HG03571 (cell line): Measurements from ENCODE around the gene SPINT1.
A peak's percentile ranks its signal among the peaks of the same experiment; 100 is the strongest.
"Not testable (repeated sequence)": the region's sequence is repeated elsewhere in the genome, so short reads cannot be mapped to it uniquely, and the experiment has no call there.

Experiments used
- ATAC-seq: cut with Tn5 transposase; IDR thresholded peaks from one replicate; pipeline ENCODE4 v1.9.1; 2021; ENCODE audit not compliant: unreplicated experiment

The SPINT1 gene

GRCh38 chr15:40858706-40859105 lies 14.9 kb downstream of the SPINT1 start:
- no peak for ATAC-seq

- ATAC-seq = no peak
These were observed 15.5 kb downstream of the SPINT1 start for GRCh38 chr15:40859206-40859851.

- not testable (repeated sequence) for ATAC-seq
These were observed 17.3 kb downstream of the SPINT1 start for GRCh38 chr15:40861147-40861546.

DNA sequence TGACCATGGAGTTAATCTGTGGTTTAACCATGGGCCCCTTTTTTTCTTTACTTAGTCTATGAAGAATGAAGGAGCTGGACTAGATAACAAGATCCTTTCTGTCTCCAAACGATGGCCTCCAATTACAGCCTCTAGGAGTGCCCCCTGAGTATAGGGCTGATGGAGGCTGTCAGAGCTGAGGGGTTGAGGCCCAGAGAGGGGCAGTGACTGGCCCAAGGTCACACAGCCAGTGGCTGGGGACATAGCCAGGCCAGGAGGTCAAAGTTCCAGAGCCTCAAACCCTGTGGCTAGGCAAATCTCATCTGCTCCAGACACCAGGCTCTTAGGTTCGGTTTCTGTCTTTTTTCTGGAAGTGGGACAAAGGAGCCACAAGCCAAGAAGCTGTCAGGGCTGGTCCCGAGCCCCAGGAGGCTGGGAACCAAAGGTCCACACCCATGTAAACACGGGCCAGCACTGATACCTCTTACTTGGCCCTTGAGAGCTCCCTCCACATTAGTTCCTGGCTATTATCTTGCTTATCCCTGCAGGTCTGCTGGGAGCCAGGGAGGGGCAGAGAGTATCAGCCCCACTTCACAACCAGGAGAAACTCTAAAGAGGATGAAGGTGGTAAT lies 19.9 kb downstream of the SPINT1 start:
- no peak for ATAC-seq

GRCh38 chr15:40867199-40867598 lies 23.4 kb downstream of the SPINT1 start:
- ATAC-seq = no peak

DNA sequence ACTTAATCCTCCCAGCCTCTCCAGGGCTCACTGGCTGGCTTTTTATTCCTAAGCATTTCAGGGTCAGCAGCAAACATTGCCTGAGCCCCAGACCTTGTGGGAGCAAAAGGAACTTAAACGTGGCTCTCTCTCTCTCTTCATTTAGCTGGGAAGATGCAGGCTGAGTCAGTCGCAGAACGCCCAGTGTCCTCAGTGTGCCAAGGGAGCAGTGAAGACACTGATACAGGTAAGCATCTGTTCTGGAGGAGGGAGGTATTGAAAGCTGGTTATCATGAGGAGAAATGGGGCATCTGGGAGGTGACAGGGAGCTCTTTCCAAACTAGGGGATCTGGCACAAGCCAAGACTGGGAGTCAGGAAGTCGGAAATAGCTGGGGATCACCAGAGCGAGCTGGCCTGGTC lies 25.8 kb downstream of the SPINT1 start:
- ATAC-seq = no peak

DNA sequence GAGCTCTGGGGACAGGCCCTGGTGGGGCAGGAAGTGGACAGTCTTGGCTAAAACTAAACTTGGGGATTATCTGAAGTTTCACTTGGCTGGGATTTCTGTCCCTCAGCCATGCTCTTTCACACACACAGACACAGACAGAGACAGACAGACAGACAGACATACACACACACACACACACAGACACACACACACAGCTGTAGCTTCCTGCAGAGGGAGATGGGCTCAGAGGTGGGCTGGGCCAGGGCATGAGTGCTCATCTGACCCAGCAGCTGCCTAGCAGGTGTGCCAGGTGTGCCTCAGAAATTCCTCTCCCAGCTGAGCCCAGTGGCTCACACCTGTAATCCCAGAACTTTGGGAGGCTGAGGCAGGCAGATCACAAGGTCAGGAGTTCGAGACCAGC lies 26.9 kb downstream of the SPINT1 start:
- no peak for ATAC-seq

GRCh38 chr15:40871749-40872617 lies 28.1 kb downstream of the SPINT1 start:
- no peak for ATAC-seq

GRCh38 chr15:40872791-40873693 lies 29.2 kb downstream of the SPINT1 start:
- ATAC-seq = no peak

DNA sequence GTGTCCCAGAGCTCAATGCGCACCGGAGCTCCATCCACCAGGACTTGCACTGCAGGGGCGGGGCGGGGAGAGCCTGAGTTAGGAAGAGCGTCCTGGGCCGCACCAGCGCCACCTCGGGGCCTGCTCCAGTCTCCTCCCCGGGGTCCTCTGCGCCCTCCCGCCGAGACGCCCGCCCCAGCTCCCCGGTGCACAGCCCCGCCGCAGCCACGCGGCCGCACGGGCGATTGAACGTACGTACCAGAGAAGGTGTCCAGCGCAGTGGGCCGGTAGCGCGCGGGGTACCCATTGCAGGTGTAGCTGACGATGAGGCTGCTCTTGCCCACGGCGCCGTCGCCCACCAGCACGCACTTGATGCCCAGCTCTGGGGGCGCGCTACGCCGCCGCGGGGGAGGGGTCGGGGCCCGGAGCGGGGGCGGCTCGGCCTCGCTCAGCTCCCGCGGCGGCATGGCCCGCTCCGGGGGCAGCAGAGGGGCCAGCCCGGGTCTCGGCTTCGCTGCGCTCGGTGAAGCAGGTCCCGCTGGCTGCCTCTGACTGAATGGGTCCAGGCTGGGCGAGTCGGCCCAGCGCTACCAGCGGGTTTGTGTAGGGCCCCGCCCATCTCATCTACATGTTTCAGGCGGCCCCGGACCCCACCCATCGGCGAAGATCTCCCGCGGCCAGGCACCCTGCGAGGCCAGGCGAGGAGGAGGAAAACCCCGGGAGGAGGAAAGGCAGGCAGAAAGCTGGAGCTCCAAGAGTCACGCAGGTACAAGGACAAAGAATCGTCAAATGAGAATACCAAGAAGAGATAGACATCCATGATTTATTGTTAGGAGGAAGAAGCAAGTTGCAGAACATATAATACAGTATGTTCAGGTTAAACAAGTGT lies 30.1 kb downstream of the SPINT1 start, which contains the start of gene RHOV:
TSS of gene RHOV (minus strand) at position 541 of the 868 bp plus-strand sequence. CDS start at position 446, 95 bp downstream.
- ATAC-seq = peak; percentile 45

GRCh38 chr15:40875991-40876730 lies 32.3 kb downstream of the SPINT1 start:
- ATAC-seq = no peak

- ATAC-seq = no peak
These were observed 33.8 kb downstream of the SPINT1 start for GRCh38 chr15:40877694-40878093.

DNA sequence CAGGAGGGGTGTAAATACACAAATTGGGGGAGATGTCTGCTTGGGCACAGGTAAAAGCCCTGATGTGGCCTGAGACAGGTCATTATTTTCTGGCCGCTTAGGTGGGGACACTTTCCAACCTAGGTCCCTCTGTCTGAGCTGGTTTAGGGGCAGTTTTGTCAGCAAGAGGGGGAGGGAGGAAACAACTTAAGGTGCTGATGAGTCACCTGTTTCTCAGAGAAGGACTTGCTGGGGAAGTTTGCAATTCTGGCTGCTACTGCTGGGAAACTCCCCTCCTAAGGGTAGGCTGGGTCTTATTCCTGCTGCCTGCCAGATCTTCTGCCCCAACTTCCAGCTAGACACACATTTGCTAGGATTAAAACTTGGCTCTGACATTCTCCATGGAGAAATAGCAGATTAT lies 34.9 kb downstream of the SPINT1 start:
- ATAC-seq = no peak

GRCh38 chr15:40879609-40880008 lies 35.8 kb downstream of the SPINT1 start:
- ATAC-seq = no peak

DNA sequence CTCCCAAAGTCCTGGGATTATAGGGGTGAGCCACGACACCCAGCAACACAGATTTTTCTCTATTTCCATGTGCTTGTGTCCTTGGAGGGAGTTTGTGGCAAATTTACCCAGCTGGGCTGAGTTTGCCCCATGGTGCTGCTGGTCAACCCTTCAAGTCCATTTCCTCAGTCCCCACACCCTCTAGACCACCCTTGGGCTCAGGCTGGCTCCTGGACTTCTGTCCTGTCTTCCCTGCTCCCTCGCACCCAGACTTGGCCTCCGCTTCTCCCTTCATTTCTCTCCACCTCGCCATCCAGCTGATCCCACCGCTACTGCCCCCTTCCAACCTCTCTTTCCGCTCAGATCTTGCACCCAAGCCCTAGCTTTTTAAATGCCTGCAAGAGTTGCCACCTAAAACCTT lies 37.5 kb downstream of the SPINT1 start:
- ATAC-seq = no peak

DNA sequence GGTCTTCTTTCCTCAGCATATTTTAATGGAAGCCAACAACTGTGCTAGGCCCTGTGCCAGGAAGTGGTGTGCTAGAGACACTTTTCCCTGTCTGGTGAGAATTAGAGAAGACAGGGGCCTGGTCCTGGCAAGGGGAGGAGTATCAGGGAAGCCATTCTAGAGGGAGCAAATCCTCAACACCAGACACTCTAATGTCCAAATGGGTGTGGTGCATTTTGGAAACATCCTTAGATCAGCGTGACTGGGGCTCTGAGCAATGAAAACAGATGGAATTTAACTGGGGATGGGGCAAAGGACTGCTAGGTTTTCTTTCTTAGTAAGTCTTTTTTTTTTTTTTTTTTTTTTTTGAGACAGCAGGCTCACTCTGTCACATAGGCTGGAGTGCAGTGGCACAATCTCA lies 42.7 kb downstream of the SPINT1 start:
- ATAC-seq = no peak

- no peak for ATAC-seq
These were observed 45.3 kb downstream of the SPINT1 start for GRCh38 chr15:40889112-40889511.

DNA sequence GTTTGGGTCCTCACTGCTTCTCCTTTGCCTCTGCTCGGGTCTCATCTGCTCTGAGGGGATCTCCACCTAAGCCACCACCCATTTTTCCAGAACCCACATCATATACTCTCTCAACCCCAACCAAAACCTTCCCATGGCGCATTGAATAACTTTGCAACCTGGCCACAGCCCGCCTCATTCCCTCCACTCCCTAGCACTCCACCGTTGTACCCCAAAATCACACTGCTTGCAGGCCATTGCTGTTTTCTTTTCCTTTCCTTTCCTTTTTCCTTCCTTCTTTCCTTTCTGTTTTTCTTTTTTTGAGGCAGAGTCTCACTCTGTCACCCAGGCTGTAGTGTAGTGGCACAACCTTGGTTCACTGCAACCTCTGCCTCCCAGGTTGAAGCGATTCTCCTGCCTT lies 47.3 kb downstream of the SPINT1 start:
- no peak for ATAC-seq

DNA sequence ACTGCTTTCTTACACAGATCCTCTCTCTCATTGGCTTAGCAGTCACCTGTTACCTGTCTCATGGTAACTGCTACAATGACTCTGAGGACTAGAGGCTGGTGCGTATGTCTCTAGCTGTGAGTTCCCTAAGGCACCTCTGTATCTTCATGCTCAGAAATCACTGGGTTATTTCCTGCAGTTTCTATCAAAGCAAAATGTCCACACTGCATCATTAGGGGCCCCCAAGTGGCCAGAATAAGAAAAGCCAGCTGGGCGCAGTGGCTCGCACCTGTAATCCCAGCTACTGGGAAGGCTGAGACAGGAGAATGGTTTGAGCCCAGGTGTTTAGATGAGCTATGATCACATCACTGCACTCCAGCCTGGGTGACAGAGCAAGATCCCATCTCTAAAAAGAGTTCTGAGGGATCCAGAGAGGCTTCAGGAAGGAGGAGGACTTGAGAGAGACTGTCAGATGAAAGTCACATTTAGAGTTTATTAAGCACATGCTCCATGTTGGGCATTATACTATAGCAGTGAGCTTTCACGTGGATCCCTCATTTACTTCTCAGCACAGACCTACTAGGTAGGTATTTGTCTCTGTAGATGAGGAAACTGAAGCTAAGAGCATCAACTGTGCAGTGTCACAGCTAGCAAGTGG lies 48.1 kb downstream of the SPINT1 start:
- ATAC-seq = no peak
